HG02610 (cell line): ENCODE data around the gene SLC35F6.
"Not testable (repeated sequence)": the region's sequence is repeated elsewhere in the genome, so short reads cannot be mapped to it uniquely, and the experiment has no call there.

Experiments used
- ATAC-seq: cut with Tn5 transposase; IDR thresholded peaks from one replicate; pipeline ENCODE4 v1.9.1; 2021; ENCODE audit warnings: mild to moderate bottlenecking, moderate library complexity; ENCODE audit not compliant: unreplicated experiment

The SLC35F6 gene

GRCh38 chr2:26754972-26755670 lies 9.0 kb upstream of the SLC35F6 start:
- ATAC-seq: no peak

GRCh38 chr2:26756337-26756736 lies 7.7 kb upstream of the SLC35F6 start:
- ATAC-seq: no peak

- ATAC-seq: peak; percentile 54
Observed at GRCh38 chr2:26757873-26758789, 6.0 kb upstream of the SLC35F6 start.

GRCh38 chr2:26758790-26759321 lies 5.2 kb upstream of the SLC35F6 start:
- no peak for ATAC-seq

GRCh38 chr2:26759845-26760244 lies 4.2 kb upstream of the SLC35F6 start:
- no peak for ATAC-seq

GRCh38 chr2:26760991-26761390 lies 3.1 kb upstream of the SLC35F6 start:
- not testable (repeated sequence) for ATAC-seq

GRCh38 chr2:26763019-26763418 lies 1.1 kb upstream of the SLC35F6 start:
- no peak for ATAC-seq

GRCh38 chr2:26764906-26765305 lies 822 bp downstream of the SLC35F6 start:
- no peak for ATAC-seq

- ATAC-seq: no peak
Observed at GRCh38 chr2:26765475-26766200, 1.6 kb downstream of the SLC35F6 start.

- ATAC-seq: no peak
Observed at GRCh38 chr2:26767129-26767528, 3.0 kb downstream of the SLC35F6 start.

GRCh38 chr2:26767894-26768487 lies 3.9 kb downstream of the SLC35F6 start:
- no peak for ATAC-seq

- no peak for ATAC-seq
Observed at GRCh38 chr2:26768759-26769088, 4.6 kb downstream of the SLC35F6 start.

GRCh38 chr2:26769089-26769761 lies 5.1 kb downstream of the SLC35F6 start:
- ATAC-seq: no peak

GRCh38 chr2:26770986-26771586 lies 7.0 kb downstream of the SLC35F6 start:
- ATAC-seq: no peak

- no peak for ATAC-seq
Observed at GRCh38 chr2:26772064-26773001, 8.2 kb downstream of the SLC35F6 start.

- no peak for ATAC-seq
Observed at GRCh38 chr2:26776195-26776800, 12.2 kb downstream of the SLC35F6 start.

GRCh38 chr2:26778098-26778497 lies 14.0 kb downstream of the SLC35F6 start:
- ATAC-seq: no peak

- no peak for ATAC-seq
Observed at GRCh38 chr2:26778507-26778906, 14.4 kb downstream of the SLC35F6 start.
